AG09319 (cell line): ENCODE measurements around the gene LSM2.

Source experiments
- DNase-seq: peaks from one replicate; pipeline ENCODE4 v3.0.0-alpha.2; 2010; ENCODE audit warnings: low read depth; ENCODE audit errors: extremely low read depth
- CTCF ChIP-seq: IDR thresholded peaks from 2 replicates; pipeline ENCODE4 v1.5.1; 2011; ENCODE audit warnings: low read depth, mild to moderate bottlenecking, inconsistent platforms, low read length, moderate library complexity

The LSM2 gene

GRCh38 chr6:31785475-31785874, 21.3 kb downstream of the LSM2 start:
- TF ChIP-seq CTCF: no peak
- DNase-seq: no peak

GRCh38 chr6:31784098-31784925, 22.5 kb downstream of the LSM2 start:
- no peak for DNase-seq
- no peak for TF ChIP-seq CTCF

- no peak for TF ChIP-seq CTCF
- no peak for DNase-seq
Measured at GRCh38 chr6:31782126-31782855, 24.5 kb downstream of the LSM2 start.

- TF ChIP-seq CTCF: no peak
Measured at GRCh38 chr6:31781244-31782125, 25.3 kb downstream of the LSM2 start.

GRCh38 chr6:31780507-31781243, 26.1 kb downstream of the LSM2 start:
- no peak for DNase-seq
- no peak for TF ChIP-seq CTCF

More at GRCh38 chr6:31781244-31782125, 25.3 kb downstream of the LSM2 start:
- no peak for DNase-seq

- no peak for TF ChIP-seq CTCF
Measured at GRCh38 chr6:31779908-31780307, 26.9 kb downstream of the LSM2 start.

More at GRCh38 chr6:31779908-31780307, 26.9 kb downstream of the LSM2 start:
- no peak for DNase-seq
